ENCODE measurements around the gene VIPR2.

Gene VIPR2

DNA sequence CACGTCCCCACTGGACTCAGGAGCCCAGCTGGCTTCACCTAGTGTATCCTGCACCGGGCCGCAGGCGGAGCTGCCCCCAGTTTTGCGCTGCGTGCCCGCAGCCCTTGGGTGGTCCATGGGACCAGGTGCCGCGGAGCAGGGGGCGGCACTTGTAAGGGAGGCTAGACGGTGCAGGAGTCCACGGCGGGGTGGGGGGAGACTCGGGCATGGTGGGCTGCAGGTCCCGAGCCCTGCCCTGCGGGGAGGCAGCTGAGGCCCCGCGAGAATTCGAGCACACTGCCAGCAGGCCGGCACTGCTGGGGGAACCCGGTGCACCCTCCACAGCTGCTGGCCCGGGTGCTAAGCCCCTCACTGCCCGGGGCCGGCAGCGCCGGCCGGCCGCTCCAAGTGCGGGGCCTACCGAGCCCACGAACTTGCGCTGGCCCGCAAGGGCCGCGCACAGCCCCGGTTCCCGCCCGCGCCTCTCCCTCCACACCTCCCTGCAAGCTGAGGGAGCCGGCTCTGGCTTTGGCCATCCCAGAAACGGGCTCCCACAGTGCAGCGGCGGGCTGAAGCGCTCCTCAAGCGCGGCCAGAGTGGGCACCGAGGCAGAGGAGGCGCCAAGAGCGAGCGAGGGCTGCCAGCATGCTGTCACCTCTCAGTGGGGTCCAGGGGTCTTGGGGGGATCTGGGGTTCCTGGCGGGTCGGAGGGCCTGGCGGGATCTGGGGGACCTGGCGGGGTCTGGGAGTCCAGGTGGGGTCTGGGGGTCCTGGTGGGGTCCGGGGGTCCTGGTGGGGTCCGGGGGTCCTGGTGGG, 81.4 kb downstream of the VIPR2 start:
- no peak for DNase-seq

DNA sequence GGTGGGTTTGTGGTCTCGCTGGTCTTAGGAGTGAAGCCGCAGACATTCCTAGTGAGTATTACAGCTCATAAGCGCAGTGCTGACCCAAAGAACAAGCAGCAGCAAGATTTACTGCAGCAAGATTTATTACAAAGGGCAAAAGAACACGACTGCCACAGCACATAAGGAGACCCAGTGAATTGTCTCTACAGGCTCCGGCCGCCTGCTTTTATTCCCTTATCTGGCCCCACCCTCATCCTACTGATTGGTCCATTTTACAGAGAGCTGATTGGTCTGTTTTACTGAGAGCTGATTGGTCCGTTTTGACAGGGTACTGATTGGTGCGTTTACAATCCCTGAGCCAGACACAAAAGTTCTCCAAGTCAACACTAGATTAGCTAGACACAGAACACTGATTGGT, 82.1 kb downstream of the VIPR2 start:
- DNase-seq, result no peak

DNA sequence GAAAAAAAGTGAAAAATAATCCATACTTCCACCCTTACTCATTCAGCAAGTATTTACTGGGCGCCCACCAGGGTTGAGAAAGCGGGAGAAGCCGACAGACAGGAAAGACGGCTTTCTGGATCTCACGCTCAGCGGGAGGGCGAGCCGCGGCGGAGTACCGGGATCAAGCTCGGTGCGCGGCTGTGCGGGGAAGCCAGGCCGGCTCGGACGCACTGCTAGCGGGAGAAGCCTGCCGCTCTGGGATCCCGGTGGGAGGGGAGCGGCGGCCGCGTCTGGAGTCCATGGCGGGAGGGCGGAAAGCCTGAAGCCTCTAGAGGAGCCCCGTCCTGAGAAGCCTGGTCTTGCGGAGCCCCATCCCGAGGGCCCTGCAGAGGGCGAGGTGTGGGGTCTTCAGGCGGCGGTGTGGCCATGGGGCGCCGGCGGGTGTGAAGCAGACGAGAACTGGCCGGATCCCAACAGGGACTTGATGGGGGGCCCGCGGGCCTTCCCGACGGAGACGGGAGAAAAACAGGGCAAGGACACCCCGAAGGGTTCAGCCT, 82.9 kb downstream of the VIPR2 start:
- no peak for DNase-seq

DNA sequence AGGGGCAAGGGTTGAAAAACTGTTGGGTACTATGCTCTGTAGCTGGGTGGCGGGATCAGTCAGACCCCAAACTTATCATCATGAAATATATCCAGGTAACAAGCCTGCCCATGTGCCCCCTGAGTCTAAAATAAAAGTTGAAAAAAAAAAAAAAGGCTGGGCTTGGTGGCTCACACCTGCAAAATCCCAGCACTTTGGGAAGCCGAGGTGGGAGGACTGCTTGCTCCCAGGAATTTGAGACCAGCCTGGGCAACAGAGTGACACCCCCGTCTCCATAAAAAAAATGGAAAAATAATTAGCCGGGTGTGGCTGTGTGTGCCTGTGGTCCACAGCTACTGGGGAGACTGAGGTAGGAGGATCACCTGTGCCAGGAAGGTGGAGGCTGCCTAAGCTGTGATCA, 83.5 kb downstream of the VIPR2 start:
- DNase-seq, result no peak

DNA sequence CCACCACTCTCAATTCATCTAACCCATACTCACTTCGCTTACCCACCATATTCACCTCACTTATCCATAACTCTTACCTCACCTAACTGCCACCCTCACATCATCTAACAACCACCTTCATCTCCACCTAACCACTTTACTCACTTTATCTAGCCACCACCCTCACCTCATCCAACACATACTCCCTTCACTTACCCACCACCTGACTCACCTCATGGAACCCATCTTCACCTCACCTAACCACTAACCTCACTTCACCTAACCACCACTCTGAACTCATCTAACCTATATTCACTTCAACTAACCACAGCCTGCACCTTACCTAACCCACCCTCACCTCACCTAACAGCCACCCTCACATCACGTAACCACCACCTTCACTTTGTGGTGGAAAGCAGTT, 84.2 kb downstream of the VIPR2 start:
- no peak for DNase-seq

DNA sequence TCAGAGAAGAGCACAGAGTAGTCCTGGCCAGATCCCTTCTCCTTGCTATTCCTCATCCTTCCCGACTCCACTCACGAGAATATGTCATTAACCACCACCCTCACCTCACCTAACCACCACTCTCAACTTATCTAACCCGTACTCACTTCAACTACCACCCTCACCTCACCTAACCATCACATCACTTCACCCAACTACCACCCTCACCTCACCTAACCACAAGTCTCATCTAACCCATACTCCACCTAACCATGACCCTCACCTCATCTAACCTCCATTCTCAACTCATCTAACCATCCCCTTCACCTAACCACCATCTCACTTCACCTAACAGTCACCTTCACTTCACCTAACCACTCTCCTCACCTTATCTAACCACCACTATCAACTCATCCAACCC, 85.0 kb downstream of the VIPR2 start:
- DNase-seq, result no peak

DNA sequence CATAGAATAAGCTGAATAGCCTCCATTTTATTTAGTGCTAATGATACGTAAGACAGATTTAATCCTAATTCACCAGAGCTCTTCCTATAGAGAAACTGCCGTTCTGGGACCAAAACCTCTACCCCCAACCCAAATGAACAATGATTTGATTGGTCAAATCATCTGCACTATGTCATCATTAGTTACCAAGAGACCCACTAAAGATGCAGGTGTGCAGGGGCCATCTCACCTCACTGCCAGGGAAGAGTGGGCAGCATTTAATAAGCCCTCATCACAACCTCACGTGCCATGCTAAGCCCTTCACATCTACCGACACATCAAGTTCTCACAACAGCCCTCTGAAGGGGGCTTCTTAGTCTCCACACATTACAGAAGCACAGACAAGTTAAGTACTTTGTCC, 87.0 kb downstream of the VIPR2 start:
- no peak for DNase-seq

DNA sequence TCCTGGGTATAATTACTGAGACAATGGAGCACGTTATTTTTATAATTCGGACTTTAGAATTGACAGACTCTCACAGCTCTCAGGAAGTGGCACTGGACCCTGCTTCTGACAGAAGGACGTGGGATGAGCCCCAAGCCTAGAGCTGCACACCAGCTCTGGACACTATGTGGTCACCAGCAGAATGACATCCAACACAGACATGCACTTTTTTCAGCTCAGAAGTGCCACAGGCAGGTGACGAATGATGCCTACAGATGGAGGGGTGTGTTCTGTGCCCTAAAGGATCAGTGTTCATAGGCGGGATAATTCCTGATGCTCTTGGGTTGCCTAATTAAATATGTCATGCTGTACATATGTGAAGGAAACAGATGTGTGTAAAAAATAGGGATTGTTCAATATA, 87.9 kb downstream of the VIPR2 start:
- no peak for DNase-seq

DNA sequence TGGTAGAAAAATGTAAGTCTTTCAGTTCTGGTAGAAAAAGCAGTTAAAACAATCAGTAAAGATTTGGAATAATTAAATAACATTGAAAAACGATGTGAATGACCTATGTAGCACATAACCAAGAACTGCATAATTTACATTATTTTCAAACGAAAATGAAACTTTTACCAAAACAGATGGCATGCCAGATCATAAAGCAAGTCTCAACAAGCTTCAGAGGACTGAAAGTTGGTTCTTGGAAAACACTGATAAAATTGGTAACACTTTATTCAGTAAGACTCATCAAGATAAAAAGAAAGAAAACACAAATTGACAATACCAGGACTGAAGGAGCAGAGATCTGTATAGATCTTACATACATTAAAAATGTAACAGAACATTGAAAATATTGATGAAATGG, 92.8 kb downstream of the VIPR2 start:
- DNase-seq, result no peak

DNA sequence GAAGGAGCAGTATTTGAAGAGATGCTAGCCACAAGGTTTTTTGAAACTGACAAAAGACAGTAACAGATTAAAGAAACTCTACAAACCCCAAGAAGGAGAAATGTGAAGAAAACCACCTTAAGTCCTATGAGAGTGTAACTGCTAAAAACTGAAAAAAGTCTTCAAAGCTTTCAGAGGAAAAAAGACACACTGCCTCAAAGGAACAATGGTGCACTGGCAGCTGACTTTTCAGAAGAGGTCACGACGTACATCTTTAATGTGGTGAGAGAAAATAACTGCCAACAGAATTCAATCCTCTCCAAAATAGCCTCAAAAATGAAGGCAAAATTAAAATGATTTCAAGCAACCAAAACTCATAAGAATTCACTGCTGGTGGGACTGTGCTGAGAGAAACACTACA, 94.0 kb downstream of the VIPR2 start:
- DNase-seq, result no peak

DNA sequence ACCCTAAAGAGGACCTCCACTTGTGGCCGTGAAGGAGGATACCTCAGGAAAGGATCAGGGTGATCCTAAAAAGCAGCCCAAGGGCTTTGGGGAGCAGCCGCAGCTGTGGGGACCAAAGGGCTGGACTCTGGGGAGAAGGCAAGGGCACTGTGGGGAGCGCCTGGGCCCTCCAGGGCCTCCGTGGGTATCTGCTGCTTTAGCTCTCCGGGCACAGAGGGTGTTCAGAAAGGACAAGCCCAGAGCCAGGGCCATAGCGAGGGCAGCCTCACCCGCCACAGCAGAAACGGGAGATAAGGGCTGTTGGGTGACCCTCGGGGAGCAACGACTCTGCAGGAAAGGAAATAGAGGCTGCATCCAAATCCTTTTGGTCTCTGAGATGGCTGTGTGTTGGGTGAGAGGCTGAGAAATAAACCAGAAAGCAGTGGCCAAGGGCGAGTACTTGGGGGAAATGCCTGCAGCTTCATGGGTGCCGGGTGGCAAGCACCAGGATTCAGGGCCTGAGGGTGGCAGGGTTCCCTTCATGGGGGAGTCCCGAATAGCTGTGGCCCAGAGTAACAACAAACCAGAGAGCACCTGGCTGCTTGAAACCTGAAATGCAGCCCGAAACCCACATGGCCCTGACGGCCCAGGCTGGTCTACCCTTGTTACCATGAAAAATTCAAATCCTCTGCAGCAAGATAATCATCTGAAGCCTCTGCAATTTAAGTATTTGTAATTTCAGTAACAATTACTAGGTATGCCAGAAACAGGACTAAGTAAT, 95.2 kb downstream of the VIPR2 start:
- no peak for DNase-seq

DNA sequence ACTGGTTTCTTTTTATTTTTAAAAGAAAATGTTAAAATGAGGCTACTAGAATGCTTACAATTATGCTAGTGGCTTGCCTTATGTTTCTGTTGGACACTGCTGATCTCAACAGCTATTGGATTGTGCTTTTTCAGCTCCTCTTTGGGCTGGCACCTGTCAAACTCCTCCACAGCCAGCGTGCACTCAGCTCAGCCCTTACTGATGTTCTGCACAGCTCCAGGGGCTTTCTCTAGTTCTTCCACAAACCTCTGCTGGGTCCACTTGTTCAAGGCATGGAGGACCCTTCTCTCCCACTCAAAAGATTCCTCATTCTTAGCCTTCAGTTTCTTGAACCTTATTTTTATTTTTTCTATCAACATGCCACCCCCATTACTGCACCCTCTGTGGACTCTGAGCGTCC, 96.0 kb downstream of the VIPR2 start:
- no peak for DNase-seq

DNA sequence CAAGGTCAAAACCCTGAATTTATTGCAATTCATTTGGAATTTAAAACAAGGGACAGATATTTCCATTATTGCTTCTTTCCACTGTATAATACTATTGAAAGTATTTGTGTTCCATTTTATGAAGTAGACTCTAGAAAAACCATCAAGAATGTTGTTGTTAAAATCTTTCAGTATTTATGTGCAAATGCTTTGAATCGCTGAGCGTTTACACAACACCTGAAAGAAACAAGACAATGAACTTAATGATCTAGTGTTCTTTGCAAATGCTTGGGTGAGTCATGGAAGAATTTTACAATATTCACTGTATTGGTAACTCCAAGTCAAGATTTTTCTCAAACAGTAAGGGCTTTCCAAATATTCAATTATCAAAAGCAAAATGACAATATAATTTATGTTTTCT, 97.1 kb downstream of the VIPR2 start:
- no peak for DNase-seq

DNA sequence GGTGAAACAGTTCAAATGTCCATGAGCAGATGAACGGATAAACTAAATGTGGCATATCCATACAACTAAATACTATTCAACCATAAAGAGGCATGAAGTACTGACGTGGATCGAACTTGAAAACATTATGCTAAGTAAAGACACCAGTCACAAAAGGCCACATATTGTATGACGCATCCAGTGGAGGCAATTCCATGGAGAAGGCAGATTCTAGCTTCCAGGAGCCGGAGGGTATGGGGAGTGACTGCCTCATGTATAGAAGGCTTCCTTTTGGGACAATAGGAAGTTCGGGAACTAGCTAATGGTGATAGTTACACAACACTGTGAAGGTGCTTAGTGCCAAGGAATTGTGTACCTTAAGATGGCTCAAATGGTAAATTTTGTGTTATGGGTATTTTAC, 98.4 kb downstream of the VIPR2 start:
- no peak for DNase-seq

DNA sequence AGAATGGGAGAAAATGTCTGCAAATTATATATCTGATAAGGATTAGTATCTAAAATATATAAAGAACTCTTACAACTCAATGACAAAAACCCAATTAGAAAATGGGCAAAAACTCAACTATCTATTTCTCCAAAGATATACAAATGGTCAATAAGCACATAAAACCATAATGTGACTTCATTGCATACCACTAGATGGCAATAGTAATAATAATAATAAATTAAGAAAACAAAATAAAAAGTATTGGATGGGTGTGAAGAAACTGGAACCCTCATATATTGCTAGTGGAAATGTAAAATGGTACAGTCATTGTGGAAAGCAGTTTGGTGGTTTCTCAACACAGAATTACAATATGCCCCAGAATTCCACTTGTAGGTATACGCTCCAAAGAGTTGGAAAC, 98.8 kb downstream of the VIPR2 start:
- no peak for DNase-seq

DNA sequence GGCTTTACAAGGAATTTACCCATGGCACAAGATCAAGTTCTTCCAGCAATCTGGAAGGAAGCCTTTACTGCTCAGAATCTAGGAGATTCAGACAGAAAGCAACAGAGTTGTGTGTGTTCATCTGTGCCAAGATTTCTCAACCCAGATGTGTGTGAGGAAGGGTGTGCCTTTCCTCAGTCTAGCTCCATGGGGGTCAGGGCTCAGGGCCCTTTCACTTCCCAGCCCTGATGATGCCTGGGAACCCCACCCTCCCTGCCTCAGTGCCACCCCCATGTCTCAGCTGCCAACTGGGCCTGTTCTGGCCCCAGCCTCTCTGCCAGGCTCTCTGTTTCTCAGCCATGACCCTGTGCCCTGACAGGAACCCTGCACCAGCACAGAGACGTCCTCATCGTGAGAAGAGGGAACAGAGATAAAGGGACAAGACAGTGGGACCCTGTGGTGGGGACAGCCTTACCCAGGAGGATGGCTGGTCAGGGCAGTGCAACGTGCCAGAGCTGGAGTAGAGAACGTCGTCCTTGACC, 102.0 kb downstream of the VIPR2 start:
- DNase-seq, result no peak

DNA sequence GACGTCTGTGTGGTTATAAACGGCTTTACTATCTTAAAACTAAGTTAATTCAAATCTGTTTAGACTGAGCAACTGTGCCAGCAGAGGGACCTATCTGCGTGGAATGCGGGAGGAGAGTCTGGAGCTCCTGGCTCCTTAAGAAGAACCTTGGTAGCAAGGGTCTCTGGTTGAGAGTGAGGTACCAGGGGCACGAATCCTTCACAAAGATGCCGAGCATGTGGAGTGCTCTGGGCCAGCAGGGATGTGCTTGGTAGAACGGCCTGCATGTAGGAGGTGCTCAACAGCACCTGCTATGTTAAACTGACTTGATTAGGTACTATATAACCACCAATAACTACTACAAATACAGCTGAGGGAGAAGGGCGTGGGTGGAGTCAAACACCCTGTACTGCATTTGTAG, 102.6 kb downstream of the VIPR2 start:
- no peak for DNase-seq

DNA sequence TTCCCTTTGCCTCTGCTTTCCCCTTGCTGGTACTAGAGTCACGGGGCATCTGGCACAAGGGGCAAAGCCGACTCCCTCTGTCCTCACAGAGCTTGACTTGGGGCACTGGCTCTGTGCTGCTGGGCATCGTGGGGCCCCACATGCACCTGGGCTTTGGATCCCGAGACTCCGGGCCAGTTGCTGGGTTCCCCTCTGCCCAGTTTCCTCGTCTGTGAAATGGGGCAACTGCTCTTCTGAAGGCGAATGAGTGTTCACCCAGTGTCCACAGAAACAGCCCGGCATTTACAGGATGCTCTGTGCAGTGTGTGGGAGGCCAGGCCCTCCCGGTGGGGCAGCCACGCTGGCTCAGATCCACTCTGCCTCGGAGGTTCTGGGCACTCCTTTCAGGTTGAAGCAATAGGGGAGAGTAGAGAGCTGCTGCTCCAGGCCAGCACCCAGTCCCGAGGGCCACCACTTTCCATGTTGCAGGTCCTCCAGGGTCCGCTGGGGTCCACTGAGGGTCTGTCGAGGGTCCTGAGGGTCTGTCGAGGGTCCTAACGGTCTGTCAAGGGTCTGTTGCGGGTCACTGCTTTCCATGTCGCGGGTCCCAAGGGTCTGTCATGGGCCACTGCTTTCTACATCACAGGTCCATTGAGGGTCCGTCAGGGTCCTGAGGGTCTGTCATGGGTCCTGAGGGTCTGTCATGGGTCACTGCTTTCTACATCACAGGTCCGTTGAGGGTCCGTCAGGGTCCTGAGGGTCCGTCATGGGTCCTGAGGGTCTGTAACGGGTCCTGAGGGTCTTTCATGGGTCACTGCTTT, 103.6 kb downstream of the VIPR2 start:
- no peak for DNase-seq

DNA sequence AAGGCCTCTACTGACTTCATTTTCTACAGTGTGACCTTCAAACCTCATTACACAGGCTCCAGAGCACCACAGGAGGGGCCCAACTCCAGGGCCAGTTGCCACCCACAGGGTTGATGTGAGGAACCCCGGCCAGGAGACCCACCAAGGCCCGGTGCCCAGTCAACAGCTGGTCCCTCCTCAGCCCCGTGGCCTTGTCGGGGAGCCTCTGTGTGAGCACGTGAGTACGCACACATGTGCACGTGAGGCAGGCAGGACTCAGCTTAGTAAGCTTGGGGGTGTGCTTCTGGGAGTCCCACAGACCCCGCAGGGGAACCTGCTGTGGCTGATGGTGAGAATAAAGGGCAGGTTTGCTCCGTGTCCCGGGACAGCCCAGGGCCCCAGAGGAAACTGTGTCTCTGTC, 104.5 kb downstream of the VIPR2 start:
- DNase-seq, result no peak

DNA sequence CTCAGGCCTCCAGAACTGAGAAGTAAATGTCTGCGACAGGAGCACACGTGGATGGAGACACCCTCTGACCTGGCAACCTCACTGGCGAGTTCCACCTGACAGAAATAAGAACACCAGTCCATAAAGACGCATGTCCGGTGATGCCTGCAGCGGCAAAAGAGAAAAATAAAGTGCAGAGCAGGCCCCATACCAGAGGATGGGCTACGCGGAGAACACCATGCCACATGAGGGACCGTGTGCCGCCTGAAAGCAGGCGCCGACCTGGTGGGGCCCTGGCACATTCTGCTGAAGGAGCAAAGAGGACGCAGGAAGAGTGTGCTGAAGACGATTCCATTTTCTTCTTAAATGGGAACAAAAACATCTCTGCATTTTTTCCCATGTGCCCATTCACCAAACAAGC, 105.0 kb downstream of the VIPR2 start:
- no peak for DNase-seq

DNA sequence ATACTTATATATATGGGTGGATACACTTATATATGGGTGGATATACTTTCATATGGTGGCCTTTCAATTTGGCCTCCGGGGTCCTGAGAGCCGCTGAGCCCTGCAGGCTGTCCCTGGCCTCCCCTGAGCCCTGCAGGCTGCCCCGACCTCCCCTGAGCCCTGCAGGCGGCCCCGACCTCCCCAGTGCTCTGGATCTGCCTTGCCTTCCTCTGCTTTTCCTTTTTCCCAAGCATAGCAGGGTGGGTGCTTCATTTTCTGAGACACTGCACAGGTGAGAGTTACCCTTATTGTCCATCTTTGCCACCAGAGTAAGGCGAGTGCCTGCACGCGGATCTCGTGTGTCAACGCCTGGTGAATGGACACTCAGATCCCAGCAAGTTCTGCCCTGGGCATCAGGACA, 106.6 kb downstream of the VIPR2 start:
- DNase-seq, result no peak

DNA sequence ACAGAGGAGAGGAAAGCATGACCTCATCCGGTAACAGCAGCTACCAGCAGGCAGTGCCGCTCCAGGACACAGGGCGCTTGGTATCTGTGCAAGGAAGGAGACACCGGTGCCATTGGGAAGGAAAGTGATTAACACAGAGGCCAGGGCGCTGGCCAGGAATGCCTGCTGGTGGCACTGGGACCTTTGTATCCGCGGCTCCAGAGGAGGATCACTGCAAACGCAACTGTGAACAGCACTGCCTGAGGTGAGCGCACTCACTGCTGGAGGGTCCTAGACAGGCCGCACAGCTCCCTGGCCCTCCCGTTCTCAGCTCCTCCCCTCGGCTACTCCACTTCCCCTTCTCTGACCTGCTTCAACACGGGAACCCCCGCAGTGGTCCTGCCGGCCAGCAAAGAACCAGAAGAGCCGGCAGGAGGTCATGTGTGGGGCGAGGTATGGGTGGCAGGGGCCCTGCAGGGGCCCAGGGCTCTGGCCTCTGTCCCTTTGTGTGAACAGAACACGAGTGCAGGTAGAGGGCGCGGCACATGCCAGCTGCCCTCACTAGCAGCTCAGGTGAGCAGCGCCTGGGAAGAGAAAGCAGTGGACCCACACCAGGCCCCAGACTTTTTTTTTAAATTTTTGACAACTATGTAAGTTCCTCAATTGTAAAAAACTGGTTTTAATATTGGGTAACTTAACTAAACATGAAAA, 107.6 kb downstream of the VIPR2 start:
- no peak for DNase-seq

Data from cortex of kidney (tissue), 1 donor.